ENCODE measurements around the gene RFT1. TPM values are rescaled to one million over a fixed set of nuclear protein-coding genes. Genes with fewer than 3 reads are reported as not detected.

The RFT1 gene
- total and polyA plus RNA-seq, 2 of the 13 experiments (the other 11 are each of a cell fraction or from before 2014, with no cell fraction given) = 23.2 to 37.0 TPM

GRCh38 chr3:53169045-53169831, 39.0 kb upstream of the RFT1 start (continued):
- TF ChIP-seq KLF16 (CRISPR knock-in tag; IDR thresholded peaks at IDR 0.05) = no peak
- no peak for TF ChIP-seq FOXK2 (IDR thresholded peaks at IDR 0.05)
- no peak for TF ChIP-seq NCOA5 (CRISPR knock-in tag; IDR thresholded peaks at IDR 0.05)
- no peak for TF ChIP-seq ZNF703 (CRISPR knock-in tag; IDR thresholded peaks at IDR 0.05; ENCODE audit: borderline replicate concordance)
- 0 out of 2 replicates have a peak, but pooled peaks have one; percentile 26 for TF ChIP-seq DMAP1 (CRISPR knock-in tag; IDR thresholded peaks at IDR 0.05)
- TF ChIP-seq, protein P1, sequence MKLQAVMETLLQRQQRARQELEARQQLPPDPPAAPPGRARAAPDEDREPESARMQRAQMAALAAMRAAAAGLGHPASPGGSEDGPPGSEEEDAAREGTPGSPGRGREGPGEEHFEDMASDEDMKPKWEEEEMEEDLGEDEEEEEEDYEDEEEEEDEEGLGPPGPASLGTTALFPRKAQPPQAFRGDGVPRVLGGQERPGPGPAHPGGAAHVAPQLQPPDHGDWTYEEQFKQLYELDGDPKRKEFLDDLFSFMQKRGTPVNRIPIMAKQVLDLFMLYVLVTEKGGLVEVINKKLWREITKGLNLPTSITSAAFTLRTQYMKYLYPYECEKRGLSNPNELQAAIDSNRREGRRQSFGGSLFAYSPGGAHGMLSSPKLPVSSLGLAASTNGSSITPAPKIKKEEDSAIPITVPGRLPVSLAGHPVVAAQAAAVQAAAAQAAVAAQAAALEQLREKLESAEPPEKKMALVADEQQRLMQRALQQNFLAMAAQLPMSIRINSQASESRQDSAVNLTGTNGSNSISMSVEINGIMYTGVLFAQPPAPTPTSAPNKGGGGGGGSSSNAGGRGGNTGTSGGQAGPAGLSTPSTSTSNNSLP (IDR thresholded peaks at IDR 0.05; ENCODE audit: low read depth, low read length) = no peak
- 0 out of 2 replicates have a peak, but pooled peaks have one; percentile 27 for TF ChIP-seq ZMAT3 (CRISPR knock-in tag; conservative IDR thresholded peaks at IDR 0.05)
- no peak for TF ChIP-seq FOXP1 (IDR thresholded peaks at IDR 0.05)
- peak; percentile 66 for TF ChIP-seq FOXP1 (CRISPR knock-in tag; IDR thresholded peaks at IDR 0.05)
- no peak for TF ChIP-seq ZSCAN12 (CRISPR knock-in tag; IDR thresholded peaks at IDR 0.05)
- TF ChIP-seq MTF1 (CRISPR knock-in tag; IDR thresholded peaks at IDR 0.05) = no peak
- no peak for TF ChIP-seq DNMT1 (CRISPR knock-in tag; IDR thresholded peaks at IDR 0.05)
- TF ChIP-seq ZNF572 (CRISPR knock-in tag; IDR thresholded peaks at IDR 0.05) = no peak
- TF ChIP-seq, protein P2, sequence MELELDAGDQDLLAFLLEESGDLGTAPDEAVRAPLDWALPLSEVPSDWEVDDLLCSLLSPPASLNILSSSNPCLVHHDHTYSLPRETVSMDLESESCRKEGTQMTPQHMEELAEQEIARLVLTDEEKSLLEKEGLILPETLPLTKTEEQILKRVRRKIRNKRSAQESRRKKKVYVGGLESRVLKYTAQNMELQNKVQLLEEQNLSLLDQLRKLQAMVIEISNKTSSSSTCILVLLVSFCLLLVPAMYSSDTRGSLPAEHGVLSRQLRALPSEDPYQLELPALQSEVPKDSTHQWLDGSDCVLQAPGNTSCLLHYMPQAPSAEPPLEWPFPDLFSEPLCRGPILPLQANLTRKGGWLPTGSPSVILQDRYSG (CRISPR knock-in tag; IDR thresholded peaks at IDR 0.05) = no peak
- no peak for TF ChIP-seq ARNTL (CRISPR knock-in tag; IDR thresholded peaks at IDR 0.05)
- no peak for TF ChIP-seq REPIN1 (CRISPR knock-in tag; IDR thresholded peaks at IDR 0.05; ENCODE audit: borderline replicate concordance, low read depth)
- no peak for TF ChIP-seq FLYWCH1 (CRISPR knock-in tag; IDR thresholded peaks at IDR 0.05)
- TF ChIP-seq ZMYM2 (CRISPR knock-in tag; IDR thresholded peaks at IDR 0.05) = no peak
- no peak for TF ChIP-seq ZNF710 (CRISPR knock-in tag; IDR thresholded peaks at IDR 0.05; ENCODE audit: borderline replicate concordance)
- TF ChIP-seq, protein P3, sequence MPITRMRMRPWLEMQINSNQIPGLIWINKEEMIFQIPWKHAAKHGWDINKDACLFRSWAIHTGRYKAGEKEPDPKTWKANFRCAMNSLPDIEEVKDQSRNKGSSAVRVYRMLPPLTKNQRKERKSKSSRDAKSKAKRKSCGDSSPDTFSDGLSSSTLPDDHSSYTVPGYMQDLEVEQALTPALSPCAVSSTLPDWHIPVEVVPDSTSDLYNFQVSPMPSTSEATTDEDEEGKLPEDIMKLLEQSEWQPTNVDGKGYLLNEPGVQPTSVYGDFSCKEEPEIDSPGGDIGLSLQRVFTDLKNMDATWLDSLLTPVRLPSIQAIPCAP (CRISPR knock-in tag; IDR thresholded peaks at IDR 0.05; ENCODE audit: low read depth) = no peak
- TF ChIP-seq GPN1 (CRISPR knock-in tag; IDR thresholded peaks at IDR 0.05; ENCODE audit: borderline replicate concordance) = no peak
- no peak for TF ChIP-seq ZKSCAN5 (CRISPR knock-in tag; IDR thresholded peaks at IDR 0.05)
- peak; percentile 34; the same call in 1 of the 2 replicates for TF ChIP-seq ZNF788 (CRISPR knock-in tag; IDR thresholded peaks at IDR 0.05; ENCODE audit: borderline replicate concordance)
- TF ChIP-seq GATAD1 (CRISPR knock-in tag; IDR thresholded peaks at IDR 0.05) = peak; percentile 18; the same call in 1 of the 2 replicates
- TF ChIP-seq RBFOX2 (IDR thresholded peaks at IDR 0.05; ENCODE audit: low read depth, low read length) = 0 out of 2 replicates have a peak, but pooled peaks have one; percentile 21
- peak; percentile 48; the same call in 1 of the 2 replicates for TF ChIP-seq MYC (CRISPR knock-in tag; IDR thresholded peaks at IDR 0.05; ENCODE audit: borderline replicate concordance)
